ENCODE measurements around the gene CCDC149. TPM values are rescaled to one million over a fixed set of nuclear protein-coding genes. Genes with fewer than 3 reads are reported as not detected.

Gene CCDC149
- total RNA-seq, 1 experiment from 2014 or later = 8.9 TPM

GRCh38 chr4:24867251-24867650 is 45.6 kb downstream of the CCDC149 start:
- DNase-seq = no peak
- Mint-ChIP-seq H3K27ac (ENCODE audit: unreplicated experiment) (no peak overlapping the region), H3K27me3 (ENCODE audit: unreplicated experiment) (no peaks in the 10 kb centered on the region), H3K4me1 (ENCODE audit: low read depth, unreplicated experiment) (no peaks in the 10 kb centered on the region), H3K4me3 (ENCODE audit: low read depth, unreplicated experiment) (no peak overlapping the region), H3K9me3 (ENCODE audit: low read depth, unreplicated experiment) (peaks cover 5% of the 10 kb centered on the region), H3K36me3 (ENCODE audit: insufficient read depth, unreplicated experiment) (no peaks in the 10 kb centered on the region)
- CTCF ChIA-PET = interaction anchor here (0.7 kb wide), 1 partner anchor 188 kb away, joined by 3 read pairs; no protein-coding TSS in a partner anchor
- BruUV-seq (replicated peaks) = no TSS peak
- intact Hi-C loops (cut with micrococcal nuclease; ENCODE audit: unreplicated experiment) = no loop called here
- TF ChIP-seq, protein P1, sequence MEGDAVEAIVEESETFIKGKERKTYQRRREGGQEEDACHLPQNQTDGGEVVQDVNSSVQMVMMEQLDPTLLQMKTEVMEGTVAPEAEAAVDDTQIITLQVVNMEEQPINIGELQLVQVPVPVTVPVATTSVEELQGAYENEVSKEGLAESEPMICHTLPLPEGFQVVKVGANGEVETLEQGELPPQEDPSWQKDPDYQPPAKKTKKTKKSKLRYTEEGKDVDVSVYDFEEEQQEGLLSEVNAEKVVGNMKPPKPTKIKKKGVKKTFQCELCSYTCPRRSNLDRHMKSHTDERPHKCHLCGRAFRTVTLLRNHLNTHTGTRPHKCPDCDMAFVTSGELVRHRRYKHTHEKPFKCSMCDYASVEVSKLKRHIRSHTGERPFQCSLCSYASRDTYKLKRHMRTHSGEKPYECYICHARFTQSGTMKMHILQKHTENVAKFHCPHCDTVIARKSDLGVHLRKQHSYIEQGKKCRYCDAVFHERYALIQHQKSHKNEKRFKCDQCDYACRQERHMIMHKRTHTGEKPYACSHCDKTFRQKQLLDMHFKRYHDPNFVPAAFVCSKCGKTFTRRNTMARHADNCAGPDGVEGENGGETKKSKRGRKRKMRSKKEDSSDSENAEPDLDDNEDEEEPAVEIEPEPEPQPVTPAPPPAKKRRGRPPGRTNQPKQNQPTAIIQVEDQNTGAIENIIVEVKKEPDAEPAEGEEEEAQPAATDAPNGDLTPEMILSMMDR (IDR thresholded peaks at IDR 0.05; ENCODE audit: unreplicated experiment) = no peak

DNA sequence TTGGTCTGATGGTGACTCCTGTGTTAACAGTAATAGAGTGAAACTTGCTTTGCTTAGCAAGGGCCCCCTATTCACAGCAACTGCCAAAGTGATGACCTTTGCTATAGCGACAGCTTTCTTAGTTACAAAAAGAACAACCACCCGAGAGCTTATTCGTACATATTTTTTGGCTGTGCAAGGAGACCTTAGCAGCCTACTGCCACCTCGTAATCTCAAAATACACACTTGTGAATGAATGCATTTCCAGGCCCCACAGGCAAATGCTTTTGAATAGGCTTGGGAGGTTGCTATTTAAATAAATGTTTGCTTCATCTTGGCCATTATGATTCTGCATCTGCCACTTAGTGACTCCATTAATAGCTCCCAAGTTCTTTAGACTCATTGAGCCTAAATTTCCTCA is 47.4 kb downstream of the CCDC149 start:
- Mint-ChIP-seq H3K36me3 (ENCODE audit: insufficient read depth, unreplicated experiment) (no peaks in the 10 kb centered on the region), H3K4me3 (ENCODE audit: low read depth, unreplicated experiment) (no peak overlapping the region), H3K4me1 (ENCODE audit: low read depth, unreplicated experiment) (no peaks in the 10 kb centered on the region), H3K9me3 (ENCODE audit: low read depth, unreplicated experiment) (peaks cover 5% of the 10 kb centered on the region), H3K27ac (ENCODE audit: unreplicated experiment) (no peak overlapping the region), H3K27me3 (ENCODE audit: unreplicated experiment) (no peaks in the 10 kb centered on the region)
- no peak for DNase-seq
- TF ChIP-seq, protein P1 (IDR thresholded peaks at IDR 0.05; ENCODE audit: unreplicated experiment) = no peak
- no TSS peak for BruUV-seq (replicated peaks)
- intact Hi-C loops (cut with micrococcal nuclease; ENCODE audit: unreplicated experiment) = no loop called here
- CTCF ChIA-PET = interaction anchor here (0.5 kb wide), 1 partner anchor 43 kb away, joined by 5 read pairs; no protein-coding TSS in a partner anchor

DNA sequence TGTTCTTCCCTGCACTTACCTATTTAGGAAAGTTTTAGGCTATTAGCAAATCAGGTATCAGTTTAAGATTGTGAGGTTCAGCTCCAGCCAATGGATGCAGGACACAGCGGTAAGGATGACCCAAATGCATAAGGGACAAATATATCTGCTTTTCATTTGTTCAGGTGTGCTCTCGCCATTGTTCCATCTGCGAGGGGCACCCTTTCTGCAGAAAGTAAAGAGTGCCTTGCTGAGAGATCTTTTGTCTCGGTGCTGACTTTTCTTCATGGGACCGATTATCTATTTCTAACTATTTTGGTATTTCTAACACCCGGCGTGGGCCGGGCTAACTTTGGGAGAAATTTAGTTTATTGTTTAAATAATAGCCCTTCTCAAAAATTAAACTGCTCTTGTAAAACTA is 49.0 kb downstream of the CCDC149 start:
- Mint-ChIP-seq H3K27me3 (ENCODE audit: unreplicated experiment) (no peaks in the 10 kb centered on the region), H3K27ac (ENCODE audit: unreplicated experiment) (no peak overlapping the region), H3K9me3 (ENCODE audit: low read depth, unreplicated experiment) (peaks cover 5% of the 10 kb centered on the region), H3K36me3 (ENCODE audit: insufficient read depth, unreplicated experiment) (no peaks in the 10 kb centered on the region), H3K4me1 (ENCODE audit: low read depth, unreplicated experiment) (no peaks in the 10 kb centered on the region), H3K4me3 (ENCODE audit: low read depth, unreplicated experiment) (no peak overlapping the region)
- TF ChIP-seq, protein P1 (IDR thresholded peaks at IDR 0.05; ENCODE audit: unreplicated experiment) = no peak
- CTCF ChIA-PET = interaction anchor here (0.6 kb wide), 1 partner anchor 70 kb away, joined by 3 read pairs; no protein-coding TSS in a partner anchor
- intact Hi-C loops (cut with micrococcal nuclease; ENCODE audit: unreplicated experiment) = no loop called here
- no TSS peak for BruUV-seq (replicated peaks)
- no peak for DNase-seq

GRCh38 chr4:24862073-24862751 is 50.6 kb downstream of the CCDC149 start:
- no peak for DNase-seq
- peaks cover under 1% of the 10 kb centered on the region for H3K36me3 Mint-ChIP-seq (ENCODE audit: insufficient read depth, unreplicated experiment)
- H3K27ac Mint-ChIP-seq (ENCODE audit: unreplicated experiment) = no peak overlapping the region
- CTCF ChIA-PET = no interaction called here
- H3K27me3 Mint-ChIP-seq (ENCODE audit: unreplicated experiment) = no peaks in the 10 kb centered on the region
- peaks cover 5% of the 10 kb centered on the region for H3K9me3 Mint-ChIP-seq (ENCODE audit: low read depth, unreplicated experiment)
- BruUV-seq (replicated peaks) = no TSS peak
- TF ChIP-seq, protein P1 (IDR thresholded peaks at IDR 0.05; ENCODE audit: unreplicated experiment) = no peak
- H3K4me1 Mint-ChIP-seq (ENCODE audit: low read depth, unreplicated experiment) = peaks cover 13% of the 10 kb centered on the region
- H3K4me3 Mint-ChIP-seq (ENCODE audit: low read depth, unreplicated experiment) = no peak overlapping the region
- intact Hi-C loops (cut with micrococcal nuclease; ENCODE audit: unreplicated experiment) = no loop called here

Measured in Calu3 (cell line).